ENCODE measurements around the gene SNX25.
A peak's percentile ranks its signal among the peaks of the same experiment; 100 is the strongest.
"Not testable (repeated sequence)": the region's sequence is repeated elsewhere in the genome, so short reads cannot be mapped to it uniquely, and the experiment has no call there.

The SNX25 gene

DNA sequence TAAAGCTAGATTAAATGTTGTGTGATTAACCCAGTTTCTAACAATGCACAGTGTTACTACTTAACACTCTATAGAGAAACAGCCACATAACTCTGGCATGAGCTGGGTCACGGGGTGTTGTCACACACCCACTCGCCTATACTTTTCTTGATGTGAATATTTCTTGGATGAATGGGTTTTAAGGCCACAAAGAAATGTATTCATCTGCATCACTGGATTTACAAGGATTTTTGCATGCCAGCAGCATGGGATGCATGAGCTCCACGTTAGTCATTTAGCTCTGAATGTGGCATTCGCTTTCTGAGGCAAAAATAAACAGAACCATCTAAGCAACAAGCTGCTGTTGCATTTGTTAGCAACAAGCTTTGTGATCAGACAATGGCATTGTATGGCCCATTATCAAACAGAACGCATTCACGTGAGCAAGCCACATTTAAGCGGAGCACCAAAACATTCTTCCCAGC lies 96.6 kb downstream of the SNX25 start:
- peak; percentile 15 for DNase-seq (ENCODE audit: low spot score)

- DNase-seq (ENCODE audit: low spot score) = no peak
Measured at GRCh38 chr4:185307136-185307950, 97.9 kb downstream of the SNX25 start.

DNA sequence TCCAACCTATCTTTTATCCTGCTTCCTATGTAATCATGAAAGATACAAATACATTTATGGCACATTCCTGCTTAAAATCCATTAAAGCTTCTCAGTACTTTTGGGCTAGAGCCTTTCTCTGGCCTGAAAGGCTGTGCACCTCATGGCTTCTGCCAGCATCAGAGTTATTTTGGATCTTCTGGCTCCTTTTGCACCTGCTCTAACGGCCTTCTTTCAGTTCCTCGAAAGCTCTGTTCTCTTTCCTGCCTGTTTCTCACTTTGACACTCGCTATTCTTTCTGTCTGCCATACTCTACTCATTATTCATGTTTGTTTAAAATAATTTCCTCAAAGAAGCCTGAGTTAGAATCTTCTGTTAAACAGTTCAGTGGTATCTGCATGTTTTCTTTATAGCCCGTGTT lies 100.4 kb downstream of the SNX25 start:
- no peak for DNase-seq (ENCODE audit: low spot score)

DNA sequence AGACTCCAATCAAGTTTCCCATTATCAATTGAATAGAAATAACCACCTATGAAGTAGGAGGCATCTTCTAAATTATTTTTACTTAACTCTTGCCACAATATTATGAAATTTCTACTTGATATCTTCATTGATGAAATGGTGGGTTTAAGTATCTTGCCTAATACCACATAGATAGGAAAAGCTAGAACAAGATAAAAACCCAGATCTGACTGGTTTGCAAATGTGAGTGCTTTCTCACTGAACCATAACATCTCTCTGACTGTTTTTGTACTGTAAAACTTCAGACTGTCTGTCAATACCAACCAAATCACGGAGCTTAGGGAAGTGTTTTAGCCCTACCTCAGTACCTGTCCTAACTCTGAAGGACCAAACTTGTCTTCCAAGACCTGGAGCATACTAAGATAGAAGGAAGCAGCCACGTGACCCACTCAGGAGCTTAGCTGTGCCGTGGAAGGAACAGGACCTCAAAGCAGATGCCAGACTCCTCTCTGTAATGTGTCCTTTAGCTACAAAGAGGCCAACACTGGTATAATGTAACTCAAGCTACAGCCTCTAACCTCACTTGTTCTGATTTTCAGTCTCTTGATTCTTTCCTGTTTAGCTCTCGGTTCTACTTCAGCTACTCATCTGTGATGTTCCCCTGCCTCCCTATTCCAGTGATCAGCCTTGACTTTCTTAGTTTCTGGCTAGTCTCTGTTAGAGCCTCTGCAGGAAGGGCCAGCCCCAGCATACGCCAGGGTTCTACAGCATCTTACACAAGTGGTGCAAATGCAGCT lies 101.9 kb downstream of the SNX25 start:
- no peak for DNase-seq (ENCODE audit: low spot score)

DNA sequence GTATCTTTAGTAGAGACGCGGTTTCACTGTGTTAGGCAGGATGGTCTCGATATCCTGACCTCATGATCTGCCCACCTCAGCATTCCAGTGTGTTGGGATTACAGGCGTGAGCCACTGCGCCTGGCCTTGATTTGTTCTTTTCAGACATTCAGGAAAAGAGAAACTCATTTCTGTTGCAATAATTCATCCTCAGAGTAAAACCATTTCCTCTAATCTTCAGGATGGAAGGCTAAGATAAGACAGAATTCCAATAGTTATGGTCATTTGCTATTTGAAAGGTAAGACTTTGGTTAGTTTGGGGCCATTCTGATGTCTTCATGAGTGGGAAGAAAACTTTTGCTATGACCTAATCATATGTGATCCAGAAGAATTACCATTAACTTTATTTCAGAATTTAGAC lies 103.3 kb downstream of the SNX25 start:
- DNase-seq (ENCODE audit: low spot score) = no peak

GRCh38 chr4:185317462-185317861 lies 108.1 kb downstream of the SNX25 start:
- not testable (repeated sequence) for DNase-seq (ENCODE audit: low spot score)

DNA sequence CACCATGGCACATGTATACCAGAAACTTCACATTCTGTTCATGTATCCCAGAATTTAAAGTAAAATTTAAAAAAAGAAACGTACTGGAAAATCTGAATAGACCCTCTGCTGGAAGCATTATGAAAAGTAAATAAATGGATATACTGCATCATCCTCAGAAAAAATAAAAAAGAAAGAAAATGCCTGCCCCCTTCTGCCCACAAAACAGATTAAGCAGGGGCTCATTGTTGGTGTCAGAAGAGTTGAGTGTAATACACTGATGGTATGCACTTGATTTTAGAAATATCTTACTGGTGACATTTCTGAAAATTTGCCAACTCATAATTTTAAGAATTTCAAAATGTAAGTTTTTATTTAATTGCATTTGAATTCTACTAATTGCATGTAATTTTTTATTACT lies 108.5 kb downstream of the SNX25 start:
- no peak for DNase-seq (ENCODE audit: low spot score)

DNA sequence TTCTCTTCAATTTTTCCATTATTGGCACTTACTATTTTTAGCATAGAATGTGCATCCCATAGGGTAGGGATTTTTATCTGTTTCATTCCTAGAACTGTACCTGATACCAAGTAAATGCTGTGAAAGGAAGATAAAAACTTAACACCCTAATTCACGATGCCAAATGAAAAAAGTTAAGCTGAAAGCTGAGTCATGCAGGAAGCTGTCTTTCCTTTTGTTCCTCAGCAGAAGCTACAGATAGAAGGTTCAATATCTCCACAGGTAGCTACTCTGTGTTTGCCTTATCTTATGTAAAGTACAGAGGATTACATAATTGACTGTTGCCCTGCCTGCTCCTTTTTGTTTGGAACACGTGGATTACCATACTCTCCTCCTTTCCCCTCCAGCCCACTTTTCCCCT lies 109.3 kb downstream of the SNX25 start:
- peak; percentile 33 for DNase-seq (ENCODE audit: low spot score)

DNA sequence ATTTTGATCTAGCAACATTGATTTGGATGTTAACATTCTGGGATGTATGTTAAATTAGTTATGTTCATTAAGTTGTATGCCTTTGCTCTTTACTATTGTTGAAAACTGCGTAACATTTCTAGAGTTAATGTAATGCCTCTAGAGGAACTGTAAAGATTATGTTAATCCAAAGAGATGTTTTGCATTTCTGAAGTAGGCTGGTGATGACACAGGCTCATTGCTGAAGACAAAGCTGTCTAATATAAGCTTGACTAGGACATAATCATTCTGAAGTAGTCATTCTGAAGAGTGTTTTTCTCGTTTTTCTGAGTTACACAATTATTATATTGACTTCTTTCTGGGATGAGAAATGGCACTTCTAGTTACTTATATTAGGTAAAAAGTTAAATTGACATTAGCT lies 113.4 kb downstream of the SNX25 start:
- no peak for DNase-seq (ENCODE audit: low spot score)

GRCh38 chr4:185323606-185324005 lies 114.2 kb downstream of the SNX25 start:
- DNase-seq (ENCODE audit: low spot score) = no peak

DNA sequence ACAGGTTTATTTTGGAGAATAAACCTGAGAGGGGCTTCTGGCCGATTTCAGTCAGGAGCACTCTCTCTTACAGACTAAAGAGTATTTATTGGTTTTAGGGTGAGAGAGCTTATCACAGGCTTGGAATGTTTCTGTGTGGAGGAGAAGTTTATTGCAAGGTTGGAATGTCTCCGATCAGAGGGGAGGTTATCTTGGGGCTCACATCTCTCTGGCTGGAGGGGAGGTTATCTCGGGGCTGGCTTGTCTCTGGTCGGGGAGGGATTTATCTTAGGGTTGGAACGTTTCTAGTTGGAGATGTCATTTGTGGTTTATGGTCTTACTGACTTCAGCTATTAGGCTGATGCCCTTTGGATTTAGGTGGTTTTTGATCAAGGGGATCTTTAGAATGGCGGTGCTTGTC lies 115.0 kb downstream of the SNX25 start:
- not testable (repeated sequence) for DNase-seq (ENCODE audit: low spot score)

DNA sequence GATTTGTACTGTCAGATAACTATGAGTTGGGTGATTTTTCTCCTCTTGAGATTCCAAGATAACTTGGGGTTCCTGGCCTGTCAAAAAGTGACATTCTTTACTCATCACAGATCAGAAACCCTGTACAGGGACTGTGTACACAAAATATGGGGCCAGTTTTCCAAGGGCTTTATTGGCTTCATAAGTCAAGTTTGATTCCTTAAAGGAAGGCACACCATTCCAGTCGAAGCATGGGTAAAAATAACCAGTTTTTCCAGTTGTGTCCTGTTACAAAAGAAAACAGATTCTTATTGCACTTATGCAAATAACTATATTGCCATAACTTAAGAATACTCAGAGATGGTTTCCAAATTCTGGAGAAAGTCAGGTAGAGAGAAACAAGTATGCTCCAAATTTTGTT lies 116.3 kb downstream of the SNX25 start:
- DNase-seq (ENCODE audit: low spot score) = not testable (repeated sequence)

DNA sequence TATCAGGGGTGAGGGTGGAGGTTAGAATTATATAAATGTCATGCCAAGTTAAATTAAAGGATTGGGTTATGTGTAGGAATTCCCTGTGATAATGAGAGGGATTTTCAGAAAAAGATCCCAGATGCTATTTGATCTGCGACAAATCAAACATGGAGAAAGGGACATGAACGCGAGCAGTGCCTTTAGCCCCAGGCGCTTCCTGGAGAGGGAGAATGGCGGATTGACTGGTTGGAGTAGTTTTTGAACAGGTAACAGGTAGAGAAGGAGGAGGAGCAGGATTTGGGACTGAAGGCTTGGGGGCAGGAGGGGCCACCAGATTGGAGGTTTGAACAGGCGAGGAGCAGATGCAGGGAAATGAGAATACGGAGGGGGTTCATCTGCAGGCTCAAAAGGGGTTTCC lies 119.2 kb downstream of the SNX25 start:
- DNase-seq (ENCODE audit: low spot score) = no peak

- DNase-seq (ENCODE audit: low spot score) = not testable (repeated sequence)
Measured at GRCh38 chr4:185329879-185330510, 120.6 kb downstream of the SNX25 start.

DNA sequence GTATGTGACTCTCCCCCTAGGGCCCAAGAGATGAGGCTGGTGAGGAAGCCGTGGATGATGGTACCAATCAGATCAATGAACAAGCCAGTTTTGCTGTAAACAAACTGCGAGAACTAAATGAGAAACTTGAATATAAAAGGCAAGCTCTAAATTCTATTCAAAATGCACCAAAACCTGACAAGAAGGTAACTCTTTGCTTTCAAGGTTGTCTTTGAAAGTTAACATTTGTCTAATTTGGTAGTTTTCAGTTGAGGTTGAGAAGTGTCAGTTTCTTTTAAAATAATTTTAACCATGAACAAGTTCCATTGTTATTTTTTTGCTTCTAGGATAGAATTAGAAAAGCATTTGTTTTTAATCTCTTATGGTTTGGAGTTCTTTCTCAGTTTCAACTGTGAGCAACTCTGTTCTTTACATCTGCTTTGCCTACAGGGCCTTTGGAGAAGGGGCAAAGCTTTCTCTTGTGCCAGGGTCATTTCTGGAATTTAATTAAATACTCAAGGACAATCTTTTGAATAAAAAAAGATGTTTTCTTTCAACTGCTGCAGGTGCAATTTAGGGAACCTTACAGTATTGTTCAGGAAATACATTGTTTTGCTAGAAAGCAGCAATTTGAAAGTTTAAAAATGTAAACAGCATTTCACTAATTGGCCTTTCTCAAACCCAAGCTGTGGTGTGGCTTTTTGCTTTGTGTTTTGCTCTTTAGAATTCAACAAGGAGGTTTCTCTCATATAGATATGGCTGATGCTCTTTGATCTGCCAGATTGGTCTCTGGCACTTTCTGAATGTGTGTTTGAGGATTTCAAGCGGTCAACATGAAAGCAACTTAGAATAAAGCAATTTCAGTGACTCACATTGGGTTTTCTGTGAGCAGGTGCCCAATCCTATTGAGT lies 123.4 kb downstream of the SNX25 start:
- no peak for DNase-seq (ENCODE audit: low spot score)

DNA sequence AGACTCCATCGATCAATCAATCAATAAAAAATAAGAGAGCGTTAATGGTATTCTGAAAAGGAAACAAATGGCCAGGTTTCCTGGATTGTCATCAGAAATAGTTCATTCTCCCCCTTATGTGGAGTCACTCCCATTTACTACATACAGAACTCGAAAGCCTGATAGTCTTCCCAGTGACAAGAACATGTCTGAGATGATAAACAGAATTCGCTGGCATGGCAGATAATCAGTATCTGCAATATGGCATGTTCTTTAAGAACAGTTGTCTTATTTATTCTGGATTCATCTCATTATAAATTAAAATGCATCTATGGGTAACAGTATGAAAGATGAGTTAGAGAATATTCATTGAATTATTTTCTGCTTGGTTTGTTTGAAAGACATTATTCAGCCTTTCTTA lies 124.9 kb downstream of the SNX25 start:
- no peak for DNase-seq (ENCODE audit: low spot score)

DNA sequence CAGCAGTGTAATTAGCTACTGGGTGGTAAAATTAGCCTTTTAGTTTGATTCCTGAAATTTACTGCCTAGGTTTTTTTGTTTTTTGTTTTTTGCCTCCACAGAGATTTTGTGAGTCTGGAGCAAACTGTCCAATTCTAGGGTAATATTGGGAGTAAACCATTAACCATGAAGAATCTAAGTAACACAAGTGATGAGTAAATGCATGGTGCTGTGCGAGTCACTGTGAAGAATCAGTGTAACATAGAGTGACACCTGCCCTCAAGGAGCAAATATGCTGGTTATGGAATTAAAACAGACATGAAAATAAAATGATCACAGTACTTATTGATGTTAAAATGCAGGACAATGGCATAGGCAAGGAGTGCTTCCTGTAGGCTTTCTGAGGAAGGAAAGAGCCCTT lies 126.2 kb downstream of the SNX25 start:
- no peak for DNase-seq (ENCODE audit: low spot score)

- DNase-seq (ENCODE audit: low spot score) = no peak
Measured at GRCh38 chr4:185339941-185340340, 130.5 kb downstream of the SNX25 start.

- no peak for DNase-seq (ENCODE audit: low spot score)
Measured at GRCh38 chr4:185341377-185341776, 132.0 kb downstream of the SNX25 start.

DNA sequence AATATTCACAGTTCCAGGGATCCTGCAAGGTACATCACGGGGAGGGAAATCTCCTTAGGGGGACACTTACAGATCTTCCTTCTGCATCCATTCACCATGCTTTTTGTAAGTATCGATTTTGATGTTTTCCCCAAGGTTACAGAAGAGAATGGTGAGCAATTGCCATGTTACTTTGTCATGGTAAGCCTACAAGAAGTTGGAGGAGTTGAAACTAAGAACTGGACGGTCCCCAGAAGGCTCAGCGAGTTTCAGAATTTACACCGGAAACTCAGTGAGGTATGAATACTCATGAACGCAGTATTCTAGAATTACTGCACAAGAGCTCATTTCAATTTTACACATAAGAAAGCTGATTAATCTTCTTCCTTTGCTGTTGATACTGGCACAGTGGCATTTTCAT lies 132.4 kb downstream of the SNX25 start:
- DNase-seq (ENCODE audit: low spot score) = no peak

DNA sequence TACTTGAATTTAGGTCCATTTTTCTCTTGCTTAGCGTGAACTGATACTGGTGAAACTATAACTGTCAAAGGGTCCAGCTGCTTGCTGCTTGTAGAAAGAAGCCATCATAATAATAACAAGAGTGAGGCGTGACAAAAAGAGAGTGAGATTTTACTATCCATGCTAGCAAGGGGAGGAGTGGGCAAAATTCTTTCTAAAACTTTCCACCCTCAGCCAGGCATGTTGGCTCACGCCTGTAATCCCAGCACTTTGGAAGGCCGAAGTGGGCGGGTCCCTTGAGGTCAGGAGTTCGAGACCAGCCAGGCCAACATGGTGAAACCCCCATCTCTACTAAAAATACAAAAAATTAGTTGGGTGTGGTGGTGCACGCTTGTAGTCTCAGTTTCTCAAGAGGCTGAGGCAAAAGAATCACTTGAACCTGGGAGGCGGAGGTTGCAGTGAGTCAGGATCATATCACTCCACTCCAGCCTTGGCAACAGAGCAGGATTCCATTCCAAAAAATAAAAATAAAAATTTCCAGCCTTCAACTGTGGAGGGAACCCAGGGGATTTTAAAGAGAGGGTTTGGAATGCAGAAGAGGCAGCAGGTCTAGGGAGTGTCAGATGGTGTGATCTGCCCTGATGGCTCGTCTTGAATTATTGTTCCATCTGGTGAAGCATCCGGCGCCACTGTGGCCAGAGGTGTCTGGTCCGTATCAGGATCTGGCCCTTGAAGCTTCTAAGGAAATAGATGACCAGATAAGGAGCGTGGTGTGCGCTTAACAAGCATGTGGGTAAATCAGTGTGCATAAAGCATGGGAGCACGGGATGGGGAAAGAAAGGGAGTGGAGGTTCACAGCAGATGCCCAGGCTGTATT lies 134.6 kb downstream of the SNX25 start:
- peak; percentile 34 for DNase-seq (ENCODE audit: low spot score)

Measured in cerebellar cortex (tissue), 1 donor.